Activated CD8-positive, alpha-beta memory T cell treated with anti-CD3 and anti-CD28 coated beads, Interleukin-2, amount 10 ng/mL, durations not matched to agents 7 days and 5 days (primary cell): ENCODE results near the gene KMT2C. TPM values are rescaled to one million over a fixed set of nuclear protein-coding genes. Genes with fewer than 3 reads are reported as not detected.
"Not testable (repeated sequence)": the region's sequence is repeated elsewhere in the genome, so short reads cannot be mapped to it uniquely, and the experiment has no call there.

Source experiments
- ATAC-seq: fragments of 150-1000 bp; cut with Tn5 transposase; one replicate; pipeline ENCODE4 v1.10.0; 2021; ENCODE audit warnings: moderate library complexity
- CTCF ChIA-PET: fragments of 350-600 bp; sonication (Branson Sonifier 250); formaldehyde crosslinking; loops from one replicate; lab custom pipeline; 2021; ENCODE audit warnings: antibody characterized with exemption; lab: Charles Lee
- DNase-seq: peaks from one replicate; pipeline ENCODE4 v3.0.0-alpha.2; 2020
- H3K27ac Mint-ChIP-seq: one replicate; pipeline ENCODE4 v1.8.0; 2021; ENCODE audit warnings: mild to moderate bottlenecking, mixed read lengths
- H3K27me3 Mint-ChIP-seq: one replicate; pipeline ENCODE4 v1.8.0; 2021; ENCODE audit warnings: mixed read lengths
- H3K36me3 Mint-ChIP-seq: one replicate; pipeline ENCODE4 v1.8.0; 2021; ENCODE audit warnings: mild to moderate bottlenecking, mixed read lengths
- H3K4me1 Mint-ChIP-seq: one replicate; pipeline ENCODE4 v1.8.0; 2021; ENCODE audit warnings: mixed read lengths
- H3K4me3 Mint-ChIP-seq: one replicate; pipeline ENCODE4 v1.8.0; 2021; ENCODE audit warnings: mild to moderate bottlenecking, moderate library complexity, mixed read lengths
- H3K9me3 Mint-ChIP-seq: one replicate; pipeline ENCODE4 v1.8.0; 2022; ENCODE audit warnings: low read depth, mixed read lengths
- total RNA-seq, 2 experiments: library from RNA; stranded (reverse); gene quantifications; one replicate each; pipeline ENCODE4 v1.2.3, GENCODE V29; 2021

KMT2C gene
- total RNA-seq, 2 experiments from 2014 or later, result 58.2 to 86.6 TPM

- DNase-seq, H3K27me3 Mint-ChIP-seq, H3K4me1 Mint-ChIP-seq, H3K4me3 Mint-ChIP-seq, CTCF ChIA-PET, H3K27ac Mint-ChIP-seq, H3K9me3 Mint-ChIP-seq, ATAC-seq: not testable (repeated sequence)
- H3K36me3 Mint-ChIP-seq, result peaks cover 18% of the 10 kb centered on the region
These were observed 168.9 kb downstream of the KMT2C start for GRCh38 chr7:152266859-152267258.

- H3K4me1 Mint-ChIP-seq, ATAC-seq, H3K4me3 Mint-ChIP-seq, H3K27me3 Mint-ChIP-seq, H3K9me3 Mint-ChIP-seq, CTCF ChIA-PET, H3K27ac Mint-ChIP-seq, DNase-seq: not testable (repeated sequence)
- H3K36me3 Mint-ChIP-seq, result peaks cover 20% of the 10 kb centered on the region
These were observed 170.9 kb downstream of the KMT2C start for GRCh38 chr7:152264915-152265314.

GRCh38 chr7:152262146-152262545, 173.7 kb downstream of the KMT2C start:
- H3K27me3 Mint-ChIP-seq, H3K9me3 Mint-ChIP-seq, H3K4me3 Mint-ChIP-seq, ATAC-seq, CTCF ChIA-PET, H3K4me1 Mint-ChIP-seq, H3K27ac Mint-ChIP-seq, DNase-seq: not testable (repeated sequence)
- peaks cover 29% of the 10 kb centered on the region for H3K36me3 Mint-ChIP-seq

GRCh38 chr7:152259645-152260044, 176.2 kb downstream of the KMT2C start:
- H3K27me3 Mint-ChIP-seq, H3K4me3 Mint-ChIP-seq, H3K4me1 Mint-ChIP-seq, H3K27ac Mint-ChIP-seq, H3K9me3 Mint-ChIP-seq, CTCF ChIA-PET, DNase-seq, ATAC-seq: not testable (repeated sequence)
- H3K36me3 Mint-ChIP-seq, result peaks cover 37% of the 10 kb centered on the region

- H3K27ac Mint-ChIP-seq, H3K27me3 Mint-ChIP-seq, DNase-seq, H3K9me3 Mint-ChIP-seq, H3K4me1 Mint-ChIP-seq, CTCF ChIA-PET, ATAC-seq, H3K4me3 Mint-ChIP-seq: not testable (repeated sequence)
- peaks cover 24% of the 10 kb centered on the region for H3K36me3 Mint-ChIP-seq
These were observed 188.0 kb downstream of the KMT2C start for GRCh38 chr7:152247851-152248250.

GRCh38 chr7:152245417-152245816, 190.4 kb downstream of the KMT2C start:
- peaks cover 21% of the 10 kb centered on the region for H3K36me3 Mint-ChIP-seq
- H3K27ac Mint-ChIP-seq, H3K4me1 Mint-ChIP-seq, DNase-seq, H3K27me3 Mint-ChIP-seq, ATAC-seq, CTCF ChIA-PET, H3K9me3 Mint-ChIP-seq, H3K4me3 Mint-ChIP-seq: not testable (repeated sequence)

GRCh38 chr7:152243464-152243863, 192.3 kb downstream of the KMT2C start:
- H3K27ac Mint-ChIP-seq, DNase-seq, ATAC-seq, H3K4me3 Mint-ChIP-seq, H3K27me3 Mint-ChIP-seq, CTCF ChIA-PET, H3K9me3 Mint-ChIP-seq: not testable (repeated sequence)
- H3K4me1 Mint-ChIP-seq, result peaks cover 11% of the 10 kb centered on the region
- peaks cover 19% of the 10 kb centered on the region for H3K36me3 Mint-ChIP-seq

GRCh38 chr7:152241301-152241700, 194.5 kb downstream of the KMT2C start:
- DNase-seq, ATAC-seq, H3K9me3 Mint-ChIP-seq, H3K27me3 Mint-ChIP-seq, H3K4me3 Mint-ChIP-seq, CTCF ChIA-PET, H3K27ac Mint-ChIP-seq: not testable (repeated sequence)
- Mint-ChIP-seq H3K36me3 (peaks cover 12% of the 10 kb centered on the region), H3K4me1 (peaks cover 11% of the 10 kb centered on the region)

GRCh38 chr7:152236306-152236705, 199.5 kb downstream of the KMT2C start:
- ATAC-seq, DNase-seq, H3K27ac Mint-ChIP-seq, H3K4me3 Mint-ChIP-seq, H3K9me3 Mint-ChIP-seq, H3K27me3 Mint-ChIP-seq, CTCF ChIA-PET, H3K36me3 Mint-ChIP-seq: not testable (repeated sequence)
- H3K4me1 Mint-ChIP-seq, result peaks cover 11% of the 10 kb centered on the region

GRCh38 chr7:152234421-152234820, 201.4 kb downstream of the KMT2C start:
- H3K36me3 Mint-ChIP-seq, H3K9me3 Mint-ChIP-seq, DNase-seq, H3K27ac Mint-ChIP-seq, H3K27me3 Mint-ChIP-seq, CTCF ChIA-PET, H3K4me1 Mint-ChIP-seq, ATAC-seq, H3K4me3 Mint-ChIP-seq: not testable (repeated sequence)

- Mint-ChIP-seq H3K9me3 (no peaks in the 10 kb centered on the region), H3K4me1 (no peaks in the 10 kb centered on the region), H3K4me3 (no peak overlapping the region), H3K27ac (no peak overlapping the region), H3K36me3 (peaks cover 4% of the 10 kb centered on the region), H3K27me3 (no peaks in the 10 kb centered on the region)
- DNase-seq (no peak), ATAC-seq (no peak)
- CTCF ChIA-PET, result no interaction called here
These were observed 204.7 kb downstream of the KMT2C start for GRCh38 chr7:152231089-152231488.

- DNase-seq, H3K4me1 Mint-ChIP-seq, H3K9me3 Mint-ChIP-seq, ATAC-seq, H3K4me3 Mint-ChIP-seq, H3K27ac Mint-ChIP-seq, CTCF ChIA-PET, H3K27me3 Mint-ChIP-seq: not testable (repeated sequence)
- H3K36me3 Mint-ChIP-seq, result peaks cover 19% of the 10 kb centered on the region
These were observed 216.2 kb downstream of the KMT2C start for GRCh38 chr7:152219556-152219955.

- H3K27me3 Mint-ChIP-seq, H3K9me3 Mint-ChIP-seq, H3K4me1 Mint-ChIP-seq, H3K27ac Mint-ChIP-seq, CTCF ChIA-PET, DNase-seq, H3K4me3 Mint-ChIP-seq, ATAC-seq: not testable (repeated sequence)
- H3K36me3 Mint-ChIP-seq, result peaks cover 19% of the 10 kb centered on the region
These were observed 227.0 kb downstream of the KMT2C start for GRCh38 chr7:152208766-152209165.

- peaks cover 17% of the 10 kb centered on the region for H3K36me3 Mint-ChIP-seq
- not testable (repeated sequence) for H3K4me1 Mint-ChIP-seq, H3K27ac Mint-ChIP-seq, H3K4me3 Mint-ChIP-seq, DNase-seq, H3K9me3 Mint-ChIP-seq, H3K27me3 Mint-ChIP-seq, ATAC-seq
- CTCF ChIA-PET, result interaction anchor here (1.3 kb wide), 1 partner anchor 53 kb away, joined by 3 read pairs; no protein-coding TSS in a partner anchor
These were observed 231.4 kb downstream of the KMT2C start for GRCh38 chr7:152204417-152204816.

GRCh38 chr7:152203095-152203494, 232.7 kb downstream of the KMT2C start:
- CTCF ChIA-PET, result interaction anchor here (1.3 kb wide), 1 partner anchor 52 kb away, joined by 3 read pairs; no protein-coding TSS in a partner anchor
- H3K4me3 Mint-ChIP-seq, result no peak overlapping the region
- DNase-seq (no peak), ATAC-seq (no peak)
- no peaks in the 10 kb centered on the region for H3K4me1 Mint-ChIP-seq
- peaks cover 25% of the 10 kb centered on the region for H3K36me3 Mint-ChIP-seq
- H3K27me3 Mint-ChIP-seq, result no peaks in the 10 kb centered on the region
- H3K27ac Mint-ChIP-seq, result no peak overlapping the region
- H3K9me3 Mint-ChIP-seq, result no peaks in the 10 kb centered on the region
